ENCODE measurements around the gene GPR84.

- TF ChIP-seq, protein P1, sequence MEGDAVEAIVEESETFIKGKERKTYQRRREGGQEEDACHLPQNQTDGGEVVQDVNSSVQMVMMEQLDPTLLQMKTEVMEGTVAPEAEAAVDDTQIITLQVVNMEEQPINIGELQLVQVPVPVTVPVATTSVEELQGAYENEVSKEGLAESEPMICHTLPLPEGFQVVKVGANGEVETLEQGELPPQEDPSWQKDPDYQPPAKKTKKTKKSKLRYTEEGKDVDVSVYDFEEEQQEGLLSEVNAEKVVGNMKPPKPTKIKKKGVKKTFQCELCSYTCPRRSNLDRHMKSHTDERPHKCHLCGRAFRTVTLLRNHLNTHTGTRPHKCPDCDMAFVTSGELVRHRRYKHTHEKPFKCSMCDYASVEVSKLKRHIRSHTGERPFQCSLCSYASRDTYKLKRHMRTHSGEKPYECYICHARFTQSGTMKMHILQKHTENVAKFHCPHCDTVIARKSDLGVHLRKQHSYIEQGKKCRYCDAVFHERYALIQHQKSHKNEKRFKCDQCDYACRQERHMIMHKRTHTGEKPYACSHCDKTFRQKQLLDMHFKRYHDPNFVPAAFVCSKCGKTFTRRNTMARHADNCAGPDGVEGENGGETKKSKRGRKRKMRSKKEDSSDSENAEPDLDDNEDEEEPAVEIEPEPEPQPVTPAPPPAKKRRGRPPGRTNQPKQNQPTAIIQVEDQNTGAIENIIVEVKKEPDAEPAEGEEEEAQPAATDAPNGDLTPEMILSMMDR (IDR thresholded peaks at IDR 0.05; ENCODE audit: low read length): no peak
- no peak for TF ChIP-seq EZH2 (optimal IDR thresholded peaks at IDR 0.05; ENCODE audit: low read depth, low read length)
Observed at GRCh38 chr12:54358945-54359761, 5.1 kb downstream of the GPR84 start.

Measured in MM.1S (cell line).